Measurements from ENCODE around the gene CNTN1.
"Not testable (repeated sequence)": the region's sequence is repeated elsewhere in the genome, so short reads cannot be mapped to it uniquely, and the experiment has no call there.

CNTN1 gene

DNA sequence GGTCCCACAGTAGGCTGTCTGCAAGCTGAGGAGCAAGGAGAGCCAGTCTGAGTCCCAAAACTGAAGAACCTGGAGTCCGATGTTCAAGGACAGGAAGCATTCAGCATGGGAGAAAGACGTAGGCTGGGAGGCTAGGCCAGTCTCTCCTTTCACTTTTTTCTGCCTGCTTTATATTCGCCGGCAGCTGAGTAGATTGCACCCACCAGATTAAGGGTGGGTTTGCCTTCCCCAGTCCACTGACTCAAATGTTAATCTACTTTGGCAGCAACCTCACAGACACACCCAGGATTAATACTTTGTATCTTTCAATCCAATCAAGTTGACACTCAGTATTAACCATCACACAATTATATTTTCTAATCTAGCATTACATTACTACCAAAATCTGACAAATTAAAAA, 45.2 kb downstream of the CNTN1 start:
- not testable (repeated sequence) for H3K9me3 ChIP-seq (replicated peaks; ENCODE audit: low read length); H3K36me3 ChIP-seq (ENCODE audit: insufficient read depth, low read length); H3K4me1 ChIP-seq (ENCODE audit: control insufficient read depth, insufficient read depth, low read length); H3K9ac ChIP-seq (ENCODE audit: low read depth, low read length); H3K27me3 ChIP-seq (ENCODE audit: control insufficient read depth, insufficient read depth, low read length); H3K4me3 ChIP-seq (ENCODE audit: low read length); H3K4me2 ChIP-seq (ENCODE audit: low read length)

- Histone ChIP-seq H3K9me3 (replicated peaks; ENCODE audit: low read length) (no peaks in the 10 kb centered on the region), H3K4me3 (ENCODE audit: low read length) (no peak overlapping the region), H3K27me3 (ENCODE audit: control insufficient read depth, insufficient read depth, low read length) (no peaks in the 10 kb centered on the region), H3K4me1 (ENCODE audit: control insufficient read depth, insufficient read depth, low read length) (no peaks in the 10 kb centered on the region), H3K36me3 (ENCODE audit: insufficient read depth, low read length) (no peaks in the 10 kb centered on the region), H3K4me2 (ENCODE audit: low read length) (no peak overlapping the region), H3K9ac (ENCODE audit: low read depth, low read length) (no peak overlapping the region)
Observed at GRCh38 chr12:40738856-40739255, 46.6 kb downstream of the CNTN1 start.

DNA sequence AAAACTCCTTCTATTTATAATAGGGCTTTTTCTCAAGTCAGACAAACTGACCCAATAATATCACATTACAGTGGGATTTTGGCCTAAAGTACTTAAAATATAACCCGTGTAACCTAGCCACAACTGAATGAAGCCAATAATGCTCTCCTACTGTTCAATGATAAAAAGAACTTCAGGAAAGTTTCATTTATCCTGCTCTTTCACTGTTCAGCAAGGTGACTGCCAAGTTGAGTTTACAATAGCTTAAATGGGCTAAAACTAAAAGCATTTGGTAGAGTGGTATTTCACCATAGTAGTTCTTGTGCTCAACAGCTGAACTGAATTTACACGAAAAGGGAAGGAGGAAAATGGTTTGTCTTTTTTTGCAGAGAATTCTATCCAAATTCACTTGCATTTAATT, 49.8 kb downstream of the CNTN1 start:
- Histone ChIP-seq H3K27me3 (ENCODE audit: control insufficient read depth, insufficient read depth, low read length) (no peaks in the 10 kb centered on the region), H3K9ac (ENCODE audit: low read depth, low read length) (no peak overlapping the region), H3K4me2 (ENCODE audit: low read length) (no peak overlapping the region), H3K9me3 (replicated peaks; ENCODE audit: low read length) (no peaks in the 10 kb centered on the region), H3K4me3 (ENCODE audit: low read length) (no peak overlapping the region), H3K4me1 (ENCODE audit: control insufficient read depth, insufficient read depth, low read length) (no peaks in the 10 kb centered on the region), H3K36me3 (ENCODE audit: insufficient read depth, low read length) (no peaks in the 10 kb centered on the region)

GRCh38 chr12:40745386-40745785, 53.1 kb downstream of the CNTN1 start:
- Histone ChIP-seq H3K4me1 (ENCODE audit: control insufficient read depth, insufficient read depth, low read length) (no peaks in the 10 kb centered on the region), H3K4me3 (ENCODE audit: low read length) (no peak overlapping the region), H3K9ac (ENCODE audit: low read depth, low read length) (no peak overlapping the region), H3K36me3 (ENCODE audit: insufficient read depth, low read length) (no peaks in the 10 kb centered on the region), H3K4me2 (ENCODE audit: low read length) (no peak overlapping the region), H3K9me3 (replicated peaks; ENCODE audit: low read length) (no peaks in the 10 kb centered on the region), H3K27me3 (ENCODE audit: control insufficient read depth, insufficient read depth, low read length) (no peaks in the 10 kb centered on the region)

DNA sequence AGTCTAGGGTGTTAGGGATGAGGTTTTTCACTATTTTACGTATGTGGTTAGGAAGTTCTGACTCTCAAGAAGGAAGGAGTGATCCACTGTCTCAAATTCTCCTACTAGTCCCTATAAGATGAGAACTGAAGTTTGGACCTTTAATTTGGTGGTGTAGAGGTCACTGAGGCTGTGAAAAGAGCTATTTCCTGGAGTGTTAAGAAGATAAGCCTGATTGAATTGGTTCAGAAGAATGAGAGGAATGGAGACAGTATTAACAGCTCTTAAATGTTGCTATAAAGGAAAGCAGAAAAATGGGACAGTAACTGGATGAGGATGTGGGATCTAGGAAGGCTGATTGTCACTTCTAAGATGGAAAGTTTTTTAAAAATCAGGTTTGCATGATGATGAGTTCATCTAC, 57.6 kb downstream of the CNTN1 start:
- Histone ChIP-seq H3K36me3 (ENCODE audit: insufficient read depth, low read length) (no peaks in the 10 kb centered on the region), H3K27me3 (ENCODE audit: control insufficient read depth, insufficient read depth, low read length) (no peaks in the 10 kb centered on the region)

GRCh38 chr12:40752011-40752410, 59.8 kb downstream of the CNTN1 start:
- Histone ChIP-seq H3K27me3 (ENCODE audit: control insufficient read depth, insufficient read depth, low read length) (no peaks in the 10 kb centered on the region), H3K4me2 (ENCODE audit: low read length) (no peak overlapping the region), H3K36me3 (ENCODE audit: insufficient read depth, low read length) (no peaks in the 10 kb centered on the region), H3K9ac (ENCODE audit: low read depth, low read length) (no peak overlapping the region), H3K4me3 (ENCODE audit: low read length) (no peak overlapping the region), H3K9me3 (replicated peaks; ENCODE audit: low read length) (no peaks in the 10 kb centered on the region), H3K4me1 (ENCODE audit: control insufficient read depth, insufficient read depth, low read length) (no peaks in the 10 kb centered on the region)

More for the DNA sequence above, 57.6 kb downstream of the CNTN1 start:
- Histone ChIP-seq H3K4me1 (ENCODE audit: control insufficient read depth, insufficient read depth, low read length) (no peaks in the 10 kb centered on the region), H3K4me2 (ENCODE audit: low read length) (no peak overlapping the region), H3K9ac (ENCODE audit: low read depth, low read length) (no peak overlapping the region), H3K4me3 (ENCODE audit: low read length) (no peak overlapping the region), H3K9me3 (replicated peaks; ENCODE audit: low read length) (no peaks in the 10 kb centered on the region)

- no peaks in the 10 kb centered on the region for H3K27me3 ChIP-seq (ENCODE audit: control insufficient read depth, insufficient read depth, low read length)
- H3K4me2 ChIP-seq (ENCODE audit: low read length): no peak overlapping the region
- no peaks in the 10 kb centered on the region for H3K36me3 ChIP-seq (ENCODE audit: insufficient read depth, low read length)
- no peak overlapping the region for H3K9ac ChIP-seq (ENCODE audit: low read depth, low read length)
- no peaks in the 10 kb centered on the region for H3K4me1 ChIP-seq (ENCODE audit: control insufficient read depth, insufficient read depth, low read length)
- no peak overlapping the region for H3K4me3 ChIP-seq (ENCODE audit: low read length)
- H3K9me3 ChIP-seq (replicated peaks; ENCODE audit: low read length): peaks cover 3% of the 10 kb centered on the region
Observed at GRCh38 chr12:40760821-40761220, 68.6 kb downstream of the CNTN1 start.

DNA sequence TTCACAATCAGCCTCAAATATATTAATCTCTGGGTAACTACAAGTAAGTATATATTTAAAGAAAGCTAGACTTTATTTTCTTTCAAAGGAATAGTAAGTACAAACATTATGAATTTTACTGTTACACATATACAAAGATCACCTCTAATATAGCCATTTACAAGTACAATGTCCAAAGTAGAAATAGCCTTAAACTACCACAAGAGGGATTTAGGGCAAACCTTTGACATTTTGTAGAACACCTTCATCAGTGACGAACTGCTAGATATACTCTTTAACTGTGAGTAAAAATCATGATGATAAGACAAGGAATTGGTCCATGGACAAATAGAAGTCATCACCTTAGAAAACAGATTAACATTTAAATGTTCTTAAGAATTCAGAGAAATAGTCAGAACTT, 69.8 kb downstream of the CNTN1 start:
- H3K36me3 ChIP-seq (ENCODE audit: insufficient read depth, low read length): no peaks in the 10 kb centered on the region
- H3K27me3 ChIP-seq (ENCODE audit: control insufficient read depth, insufficient read depth, low read length): no peaks in the 10 kb centered on the region
- peaks cover 3% of the 10 kb centered on the region for H3K9me3 ChIP-seq (replicated peaks; ENCODE audit: low read length)
- H3K4me1 ChIP-seq (ENCODE audit: control insufficient read depth, insufficient read depth, low read length): no peaks in the 10 kb centered on the region
- no peak overlapping the region for H3K9ac ChIP-seq (ENCODE audit: low read depth, low read length)
- H3K4me3 ChIP-seq (ENCODE audit: low read length): no peak overlapping the region
- H3K4me2 ChIP-seq (ENCODE audit: low read length): no peak overlapping the region

DNA sequence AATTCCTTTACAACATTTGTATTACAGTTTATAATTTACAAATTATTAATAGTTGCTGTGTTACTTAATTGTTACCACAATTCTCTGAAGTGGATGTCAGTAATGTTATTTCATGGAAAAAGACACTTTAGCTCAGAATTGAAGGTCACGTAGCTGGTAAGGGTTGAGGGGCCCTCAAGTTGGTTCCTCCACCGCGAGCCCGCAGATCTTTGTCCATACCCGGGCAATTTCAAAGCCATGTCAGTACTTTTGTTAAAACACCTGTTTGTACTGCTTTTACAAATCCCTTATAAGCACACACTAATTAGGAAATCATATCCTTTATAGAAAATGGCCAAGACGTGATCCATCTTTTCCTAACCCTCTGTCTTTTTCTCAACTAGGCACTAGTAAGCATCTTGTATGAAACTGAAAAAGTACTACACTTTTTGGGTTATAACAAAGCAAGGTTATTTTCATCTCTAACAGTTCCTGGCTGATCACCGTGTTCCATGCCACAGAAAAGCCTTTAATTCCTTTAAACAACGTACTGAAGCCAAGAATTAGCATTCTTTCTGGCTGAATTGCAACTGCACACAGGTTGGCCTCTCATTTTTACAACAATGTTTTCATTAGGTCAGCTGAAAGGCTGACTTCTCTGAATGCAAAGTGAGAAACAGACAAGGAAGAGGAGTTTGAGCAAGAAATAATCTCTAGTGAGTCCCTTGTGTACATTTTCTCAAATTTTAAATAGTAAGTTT, 76.1 kb downstream of the CNTN1 start:
- H3K9me3 ChIP-seq (replicated peaks; ENCODE audit: low read length): no peaks in the 10 kb centered on the region

DNA sequence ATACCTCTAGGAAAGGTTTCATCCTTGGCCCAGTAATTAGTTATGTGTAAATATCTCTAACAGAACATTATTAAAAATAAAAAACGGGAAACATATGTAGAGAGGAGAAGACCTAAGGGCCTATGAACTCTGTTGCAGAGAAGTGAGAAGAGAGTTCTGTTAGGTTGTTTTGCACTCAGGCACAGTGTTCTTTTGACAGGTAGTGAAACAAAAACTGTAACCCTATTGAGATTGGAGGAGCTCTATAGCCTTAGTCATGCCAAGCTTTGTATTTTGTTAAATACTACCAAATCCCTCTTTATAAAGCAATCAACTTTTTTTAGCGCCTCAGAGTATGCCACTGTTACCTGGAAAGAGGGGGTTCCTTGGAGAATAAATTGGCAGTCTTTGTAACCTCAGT, 77.6 kb downstream of the CNTN1 start:
- Histone ChIP-seq H3K9ac (ENCODE audit: low read depth, low read length) (no peak overlapping the region), H3K9me3 (replicated peaks; ENCODE audit: low read length) (no peaks in the 10 kb centered on the region), H3K4me3 (ENCODE audit: low read length) (no peak overlapping the region), H3K4me2 (ENCODE audit: low read length) (no peak overlapping the region), H3K36me3 (ENCODE audit: insufficient read depth, low read length) (no peaks in the 10 kb centered on the region), H3K27me3 (ENCODE audit: control insufficient read depth, insufficient read depth, low read length) (no peaks in the 10 kb centered on the region), H3K4me1 (ENCODE audit: control insufficient read depth, insufficient read depth, low read length) (no peaks in the 10 kb centered on the region)

More for the DNA sequence above, 76.1 kb downstream of the CNTN1 start:
- H3K4me1 ChIP-seq (ENCODE audit: control insufficient read depth, insufficient read depth, low read length): no peaks in the 10 kb centered on the region
- no peak overlapping the region for H3K9ac ChIP-seq (ENCODE audit: low read depth, low read length)
- H3K36me3 ChIP-seq (ENCODE audit: insufficient read depth, low read length): no peaks in the 10 kb centered on the region
- H3K4me3 ChIP-seq (ENCODE audit: low read length): no peak overlapping the region
- H3K27me3 ChIP-seq (ENCODE audit: control insufficient read depth, insufficient read depth, low read length): no peaks in the 10 kb centered on the region
- H3K4me2 ChIP-seq (ENCODE audit: low read length): no peak overlapping the region

- H3K4me1 ChIP-seq (ENCODE audit: control insufficient read depth, insufficient read depth, low read length): no peaks in the 10 kb centered on the region
- H3K36me3 ChIP-seq (ENCODE audit: insufficient read depth, low read length): no peaks in the 10 kb centered on the region
- no peak overlapping the region for H3K4me3 ChIP-seq (ENCODE audit: low read length)
- no peak overlapping the region for H3K4me2 ChIP-seq (ENCODE audit: low read length)
- no peaks in the 10 kb centered on the region for H3K27me3 ChIP-seq (ENCODE audit: control insufficient read depth, insufficient read depth, low read length)
- H3K9ac ChIP-seq (ENCODE audit: low read depth, low read length): no peak overlapping the region
- no peaks in the 10 kb centered on the region for H3K9me3 ChIP-seq (replicated peaks; ENCODE audit: low read length)
Observed at GRCh38 chr12:40770781-40771180, 78.5 kb downstream of the CNTN1 start.

GRCh38 chr12:40775661-40776060, 83.4 kb downstream of the CNTN1 start:
- no peaks in the 10 kb centered on the region for H3K9me3 ChIP-seq (replicated peaks; ENCODE audit: low read length)
- H3K9ac ChIP-seq (ENCODE audit: low read depth, low read length): no peak overlapping the region
- H3K4me2 ChIP-seq (ENCODE audit: low read length): no peak overlapping the region
- H3K27me3 ChIP-seq (ENCODE audit: control insufficient read depth, insufficient read depth, low read length): no peaks in the 10 kb centered on the region
- H3K4me1 ChIP-seq (ENCODE audit: control insufficient read depth, insufficient read depth, low read length): no peaks in the 10 kb centered on the region
- H3K4me3 ChIP-seq (ENCODE audit: low read length): no peak overlapping the region
- no peaks in the 10 kb centered on the region for H3K36me3 ChIP-seq (ENCODE audit: insufficient read depth, low read length)
